CD4-positive, alpha-beta T cell (primary cell): Measurements from ENCODE around the gene STC2. TPM values are rescaled to one million over a fixed set of nuclear protein-coding genes. Genes with fewer than 3 reads are reported as not detected.

Source experiments
- ATAC-seq: fragments of 200-7000 bp; cut with Tn5 transposase; one replicate; pipeline ENCODE4 v1.10.0; 2022; ENCODE audit warnings: mild to moderate bottlenecking; ENCODE audit not compliant: poor library complexity
- CTCF ChIA-PET: fragments of 350-600 bp; sonication (Branson Sonifier 250); formaldehyde crosslinking; loops from one replicate; lab custom pipeline; 2021; ENCODE audit warnings: antibody characterized with exemption, inconsistent platforms; lab: Charles Lee
- POLR2A ChIA-PET: fragments of 350-600 bp; sonication (Branson Sonifier 250); formaldehyde crosslinking; loops from one replicate; lab custom pipeline; 2021; ENCODE audit warnings: antibody characterized with exemption, inconsistent platforms; lab: Charles Lee
- DNase-seq, 14 experiments: peaks; one replicate each; pipeline ENCODE4 v3.0.0-alpha.2; 2013 to 2020; ENCODE audit warnings: mixed read lengths in 2 of 14
- H3K27ac ChIP-seq, 2 donors: one replicate each; pipeline versions ENCODE4 v1.5.1 to v1.7.0; 2013; ENCODE audit warnings: low read length in 2 of 2, low read depth in 1 of 2, mild to moderate bottlenecking in 1 of 2
- H3K27me3 ChIP-seq, 2 experiments: 1 replicate in 1 of 2; 2 replicates in 1 of 2; pipeline versions ENCODE4 v1.6.1 to v1.7.0; 2013; ENCODE audit warnings: low read length in 2 of 2, control low read depth in 1 of 2, mild to moderate bottlenecking in 1 of 2, moderate library complexity in 1 of 2; ENCODE audit not compliant: insufficient read depth in 2 of 2, control insufficient read depth in 1 of 2
- H3K36me3 ChIP-seq: one replicate; pipeline ENCODE4 v1.6.1; 2013; ENCODE audit warnings: low read length, control low read depth; ENCODE audit not compliant: insufficient read depth
- H3K4me1 ChIP-seq: one replicate; pipeline ENCODE4 v1.6.1; 2013; ENCODE audit warnings: low read length, control low read depth; ENCODE audit not compliant: insufficient read depth
- H3K4me3 ChIP-seq: one replicate; pipeline ENCODE4 v1.5.1; 2013; ENCODE audit warnings: mild to moderate bottlenecking, low read length, moderate library complexity
- H3K9me3 ChIP-seq, 2 experiments: 1 replicate in 1 of 2; 2 replicates in 1 of 2; pipeline versions ENCODE4 v1.6.1 to v1.7.0; 2013; ENCODE audit warnings: low read length in 2 of 2, mild to moderate bottlenecking in 2 of 2, control low read depth in 1 of 2, moderate library complexity in 1 of 2; ENCODE audit not compliant: control insufficient read depth in 1 of 2, insufficient read depth in 1 of 2
- H3K27ac Mint-ChIP-seq: one replicate; pipeline ENCODE4 v1.8.0; 2020; ENCODE audit warnings: mixed read lengths
- H3K27me3 Mint-ChIP-seq: one replicate; pipeline ENCODE4 v1.8.0; 2021; ENCODE audit warnings: mixed read lengths
- H3K36me3 Mint-ChIP-seq: one replicate; pipeline ENCODE4 v1.8.0; 2021; ENCODE audit warnings: low read depth, mixed read lengths
- H3K4me1 Mint-ChIP-seq: one replicate; pipeline ENCODE4 v1.8.0; 2021; ENCODE audit warnings: low read depth, mixed read lengths
- H3K4me3 Mint-ChIP-seq: one replicate; pipeline ENCODE4 v1.8.0; 2020; ENCODE audit warnings: mild to moderate bottlenecking, mixed read lengths
- H3K9me3 Mint-ChIP-seq: one replicate; pipeline ENCODE4 v1.8.0; 2020; ENCODE audit warnings: mixed read lengths
- CTCF ChIP-seq: fragments of 200-600 bp; IDR thresholded peaks from one replicate; pipeline ENCODE4 v1.8.0; 2022; ENCODE audit warnings: antibody characterized with exemption, mild to moderate bottlenecking
- intact Hi-C, 2 experiments: fragments of 100-400 bp; cut with DNase I in 1 of 2; cut with micrococcal nuclease in 1 of 2; formaldehyde crosslinking; loops; one replicate each; pipeline versions ENCODE4 v1.15.1 to v1.9.0; 2023 to 2025; cut with DNase I, micrococcal nuclease
- total RNA-seq, 174 experiments: library from RNA in 2 of 174; stranded (reverse) in 2 of 174; gene quantifications; one replicate each; pipeline ENCODE4 v1.2.3 and lab custom pipeline; 2021 to 2026

The STC2 gene
- total RNA-seq, 2 experiments from 2014 or later = not detected

DNA sequence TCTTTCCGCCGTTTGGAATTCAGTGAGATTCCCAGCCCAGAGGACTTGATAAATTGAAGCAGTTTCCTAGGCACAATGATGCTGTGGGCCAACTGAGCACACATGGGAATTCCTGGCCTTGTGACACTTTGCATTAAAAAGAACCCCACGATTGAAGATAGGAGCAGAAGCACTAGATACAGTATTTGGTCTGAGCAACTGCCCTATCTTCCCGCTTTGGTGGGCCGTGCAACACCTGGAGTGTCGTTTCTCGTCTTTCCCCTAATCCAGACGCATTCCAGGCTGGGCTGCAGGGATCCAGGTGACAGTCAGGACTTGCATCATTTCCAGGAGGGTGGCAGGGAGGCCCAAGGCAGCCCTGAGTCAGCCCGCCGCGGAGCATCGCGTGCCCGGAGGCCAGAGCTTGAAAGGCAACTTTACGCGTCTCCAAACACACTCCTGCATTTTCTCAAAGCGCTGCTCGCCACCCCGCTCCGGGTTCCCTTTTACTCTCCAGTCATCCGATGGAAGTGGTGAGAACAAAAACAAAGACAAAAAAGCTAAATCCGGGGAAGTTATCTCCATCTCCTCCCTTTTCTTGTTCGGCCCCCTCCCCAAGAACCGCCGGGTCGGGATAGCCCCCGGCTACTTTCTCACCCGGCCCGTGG lies 753 bp upstream of the STC2 start:
- Mint-ChIP-seq H3K36me3 (no peaks in the 10 kb centered on the region), H3K27ac (no peak overlapping the region), H3K4me3 (peak overlapping the region; percentile 34), H3K27me3 (peaks cover 81% of the 10 kb centered on the region), H3K9me3 (no peaks in the 10 kb centered on the region), H3K4me1 (peaks cover 25% of the 10 kb centered on the region)
- POLR2A ChIA-PET = no interaction called here
- H3K36me3 ChIP-seq = no peaks in the 10 kb centered on the region
- H3K9me3 ChIP-seq = peaks cover 0 to 26% of the 10 kb centered on the region in 2 experiments
- ATAC-seq = no peak
- peaks cover 59 to 74% of the 10 kb centered on the region in 2 experiments for H3K27me3 ChIP-seq
- H3K27ac ChIP-seq = no peak overlapping the region
- DNase-seq = no peak
- H3K4me3 ChIP-seq = no peak overlapping the region
- no peak for TF ChIP-seq CTCF
- intact Hi-C loops = no loop called here
- peaks cover 23% of the 10 kb centered on the region for H3K4me1 ChIP-seq
- CTCF ChIA-PET = no interaction called here

- no peak overlapping the region for H3K4me3 Mint-ChIP-seq
- intact Hi-C loops = no loop called here
- no peak overlapping the region for H3K27ac Mint-ChIP-seq
Observed at GRCh38 chr5:173327084-173327947, 898 bp downstream of the STC2 start.

DNA sequence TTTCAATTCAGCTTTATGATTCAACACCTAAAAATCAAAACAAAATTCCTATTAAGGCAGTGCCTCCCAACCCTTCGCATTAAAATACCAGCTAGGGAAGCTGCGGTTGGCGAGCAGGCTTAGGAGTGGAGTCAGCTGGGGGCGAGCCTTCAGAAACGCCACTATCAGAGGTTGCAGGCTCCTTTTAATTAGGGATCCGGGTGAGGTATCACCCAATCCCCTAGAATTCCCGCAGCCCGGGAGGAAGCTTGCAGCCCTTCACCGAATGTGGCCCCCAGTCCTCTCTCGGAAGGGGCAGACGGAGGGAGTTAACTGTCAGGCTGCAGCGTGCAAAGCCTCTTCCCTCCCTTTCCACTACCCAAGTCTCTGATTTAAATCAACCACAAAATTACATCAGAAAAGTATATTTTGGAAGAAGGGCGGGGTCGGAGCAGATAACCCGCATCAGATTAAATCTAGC lies 1.7 kb downstream of the STC2 start:
- DNase-seq = no peak
- H3K36me3 ChIP-seq = no peaks in the 10 kb centered on the region
- no peak overlapping the region for H3K4me3 Mint-ChIP-seq

More at GRCh38 chr5:173327084-173327947, 898 bp downstream of the STC2 start:
- no peaks in the 10 kb centered on the region for H3K9me3 Mint-ChIP-seq
- Histone ChIP-seq H3K4me1 (peaks cover 23% of the 10 kb centered on the region), H3K4me3 (no peak overlapping the region), H3K9me3 (peaks cover 0 to 26% of the 10 kb centered on the region in 2 experiments), H3K27ac (no peak overlapping the region), H3K36me3 (no peaks in the 10 kb centered on the region), H3K27me3 (peaks cover 57 to 73% of the 10 kb centered on the region in 2 experiments)
- peaks cover 87% of the 10 kb centered on the region for H3K27me3 Mint-ChIP-seq
- no peaks in the 10 kb centered on the region for H3K36me3 Mint-ChIP-seq
- DNase-seq (no peak), ATAC-seq (no peak)
- POLR2A ChIA-PET = no interaction called here
- CTCF ChIA-PET = no interaction called here
- H3K4me1 Mint-ChIP-seq = peaks cover 25% of the 10 kb centered on the region
- no peak for TF ChIP-seq CTCF

More for the DNA sequence above, 1.7 kb downstream of the STC2 start:
- Mint-ChIP-seq H3K9me3 (no peaks in the 10 kb centered on the region), H3K27me3 (peaks cover 85% of the 10 kb centered on the region), H3K36me3 (no peaks in the 10 kb centered on the region), H3K4me1 (peaks cover 19% of the 10 kb centered on the region), H3K27ac (no peak overlapping the region)
- no peak for ATAC-seq
- no peak for TF ChIP-seq CTCF
- H3K27ac ChIP-seq = no peak overlapping the region
- intact Hi-C loops = no loop called here
- H3K4me1 ChIP-seq = peaks cover 18% of the 10 kb centered on the region
- peaks cover 53 to 73% of the 10 kb centered on the region in 2 experiments for H3K27me3 ChIP-seq
- CTCF ChIA-PET = no interaction called here
- POLR2A ChIA-PET = no interaction called here
- H3K4me3 ChIP-seq = no peak overlapping the region
- peaks cover 0 to 23% of the 10 kb centered on the region in 2 experiments for H3K9me3 ChIP-seq
